Measurements from ENCODE around the gene RPLP2. TPM values are rescaled to one million over a fixed set of nuclear protein-coding genes. Genes with fewer than 3 reads are reported as not detected.

Gene RPLP2
- total RNA-seq, 1 donor from 2014 or later = 253 TPM

GRCh38 chr11:834371-835316 lies 24.9 kb downstream of the RPLP2 start:
- peak; percentile 58 to 92 for DNase-seq (ENCODE audit: low read depth in 2 of 2)

GRCh38 chr11:836274-836673 lies 26.5 kb downstream of the RPLP2 start:
- no peak for DNase-seq (ENCODE audit: low read depth in 2 of 2)

- no peak for DNase-seq (ENCODE audit: low read depth in 2 of 2)
These were observed 26.9 kb downstream of the RPLP2 start for GRCh38 chr11:836700-837099.

- DNase-seq (ENCODE audit: low read depth in 2 of 2) = no peak
These were observed 27.6 kb downstream of the RPLP2 start for GRCh38 chr11:837189-837989.

- DNase-seq (ENCODE audit: low read depth in 2 of 2) = no peak
These were observed 28.2 kb downstream of the RPLP2 start for GRCh38 chr11:837990-838307.

- DNase-seq (ENCODE audit: low read depth in 2 of 2) = peak in 1 of 2 donors; percentile 50
These were observed 28.9 kb downstream of the RPLP2 start for GRCh38 chr11:838441-839279.

- no peak for DNase-seq (ENCODE audit: low read depth in 2 of 2)
These were observed 29.5 kb downstream of the RPLP2 start for GRCh38 chr11:839280-839623.

- peak in 1 of 2 donors; percentile 31 for DNase-seq (ENCODE audit: low read depth in 2 of 2)
These were observed 30.3 kb downstream of the RPLP2 start for GRCh38 chr11:839875-840617.

GRCh38 chr11:841981-842369 lies 32.2 kb downstream of the RPLP2 start:
- DNase-seq (ENCODE audit: low read depth in 2 of 2) = peak in 1 of 2 donors; percentile 32

- peak; percentile 84 to 95 for DNase-seq (ENCODE audit: low read depth in 2 of 2)
These were observed 32.7 kb downstream of the RPLP2 start, which contains the start of the genes POLR2L and TSPAN4 for GRCh38 chr11:842370-843002. POLR2L (minus strand) TSS chr11:842529; CDS start chr11:842508, 21 bp downstream. TSPAN4 (plus strand) TSS chr11:842852; CDS start chr11:850305, 7,453 bp downstream.

GRCh38 chr11:843086-843734 lies 33.4 kb downstream of the RPLP2 start:
- peak in 1 of 2 donors; percentile 27 for DNase-seq (ENCODE audit: low read depth in 2 of 2)

GRCh38 chr11:843818-844692 lies 34.3 kb downstream of the RPLP2 start:
- DNase-seq (ENCODE audit: low read depth in 2 of 2) = peak; percentile 91 to 95

- peak; percentile 94 to 98 for DNase-seq (ENCODE audit: low read depth in 2 of 2)
These were observed 35.2 kb downstream of the RPLP2 start for GRCh38 chr11:844693-845644.

GRCh38 chr11:845872-846495 lies 36.2 kb downstream of the RPLP2 start:
- peak in 1 of 2 donors; percentile 54 for DNase-seq (ENCODE audit: low read depth in 2 of 2)

- DNase-seq (ENCODE audit: low read depth in 2 of 2) = no peak
These were observed 36.8 kb downstream of the RPLP2 start for GRCh38 chr11:846496-847098.

- DNase-seq (ENCODE audit: low read depth in 2 of 2) = no peak
These were observed 38.1 kb downstream of the RPLP2 start for GRCh38 chr11:847876-848275.

Measured in dermis microvascular lymphatic vessel endothelial cell (primary cell).